ELF-1 (cell line): Measurements from ENCODE around the gene G2E3.
"Not testable (repeated sequence)": the region's sequence is repeated elsewhere in the genome, so short reads cannot be mapped to it uniquely, and the experiment has no call there.

Source experiments
- DNase-seq: peaks from one replicate; pipeline ENCODE4 v3.0.0-alpha.2; 2016; ENCODE audit warnings: low read depth, low spot score

The G2E3 gene

GRCh38 chr14:30600922-30601918 is 42.3 kb downstream of the G2E3 start:
- no peak for DNase-seq

- no peak for DNase-seq
Observed at GRCh38 chr14:30603402-30603801, 44.4 kb downstream of the G2E3 start.

DNA sequence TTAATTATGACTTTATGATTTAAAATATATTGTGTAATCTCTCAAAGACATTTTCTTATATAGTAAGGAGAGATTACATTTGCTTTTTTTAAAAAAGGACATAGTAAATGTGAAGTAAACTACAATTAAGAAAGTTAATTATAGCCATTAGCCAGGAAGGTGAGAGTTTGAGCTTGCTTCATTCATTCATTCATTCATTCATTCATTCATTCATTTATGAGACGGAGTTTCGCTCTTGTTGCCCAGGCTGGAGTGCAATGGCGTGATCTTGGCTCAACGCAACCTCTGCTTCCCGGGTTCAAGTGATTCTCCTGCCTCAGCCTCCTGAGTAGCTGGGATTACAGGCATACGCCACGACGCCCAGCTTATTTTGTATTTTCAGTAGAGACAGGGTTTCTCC is 45.7 kb downstream of the G2E3 start:
- not testable (repeated sequence) for DNase-seq

GRCh38 chr14:30607156-30607780 is 48.3 kb downstream of the G2E3 start:
- DNase-seq, result no peak

GRCh38 chr14:30608533-30609006 is 49.6 kb downstream of the G2E3 start:
- no peak for DNase-seq

- no peak for DNase-seq
Observed at GRCh38 chr14:30610787-30611343, 51.9 kb downstream of the G2E3 start.

- no peak for DNase-seq
Observed at GRCh38 chr14:30614155-30614554, 55.2 kb downstream of the G2E3 start.

GRCh38 chr14:30620178-30620577 is 61.2 kb downstream of the G2E3 start:
- DNase-seq, result no peak

DNA sequence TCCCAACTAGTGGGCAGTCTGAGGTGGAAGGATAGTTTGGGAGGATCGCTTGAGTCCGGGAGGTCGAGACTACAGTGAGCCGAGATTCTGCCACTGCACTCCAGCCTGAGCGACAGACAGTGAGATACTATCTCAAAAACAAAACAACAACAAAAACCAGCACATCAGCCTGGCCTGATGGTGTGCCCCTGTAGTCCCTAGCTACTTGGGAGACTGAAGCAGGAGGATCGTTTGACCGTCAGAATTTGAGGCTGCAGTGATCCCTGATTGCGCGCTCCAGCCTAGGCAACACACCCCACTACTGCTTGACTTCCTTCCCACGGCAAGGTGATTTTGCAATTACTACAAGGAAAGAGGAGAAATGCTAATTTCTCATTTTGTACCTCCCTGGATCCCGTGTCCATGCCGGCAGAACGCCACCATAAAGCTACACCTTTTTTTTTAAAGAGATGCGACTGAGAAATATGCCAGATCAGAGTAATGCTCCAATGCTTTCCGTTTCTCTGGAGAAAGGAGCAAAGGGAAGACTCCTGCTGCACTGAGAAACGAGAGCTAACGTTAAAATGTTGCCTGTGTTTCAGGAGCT is 62.5 kb downstream of the G2E3 start:
- peak; percentile 69 for DNase-seq

DNA sequence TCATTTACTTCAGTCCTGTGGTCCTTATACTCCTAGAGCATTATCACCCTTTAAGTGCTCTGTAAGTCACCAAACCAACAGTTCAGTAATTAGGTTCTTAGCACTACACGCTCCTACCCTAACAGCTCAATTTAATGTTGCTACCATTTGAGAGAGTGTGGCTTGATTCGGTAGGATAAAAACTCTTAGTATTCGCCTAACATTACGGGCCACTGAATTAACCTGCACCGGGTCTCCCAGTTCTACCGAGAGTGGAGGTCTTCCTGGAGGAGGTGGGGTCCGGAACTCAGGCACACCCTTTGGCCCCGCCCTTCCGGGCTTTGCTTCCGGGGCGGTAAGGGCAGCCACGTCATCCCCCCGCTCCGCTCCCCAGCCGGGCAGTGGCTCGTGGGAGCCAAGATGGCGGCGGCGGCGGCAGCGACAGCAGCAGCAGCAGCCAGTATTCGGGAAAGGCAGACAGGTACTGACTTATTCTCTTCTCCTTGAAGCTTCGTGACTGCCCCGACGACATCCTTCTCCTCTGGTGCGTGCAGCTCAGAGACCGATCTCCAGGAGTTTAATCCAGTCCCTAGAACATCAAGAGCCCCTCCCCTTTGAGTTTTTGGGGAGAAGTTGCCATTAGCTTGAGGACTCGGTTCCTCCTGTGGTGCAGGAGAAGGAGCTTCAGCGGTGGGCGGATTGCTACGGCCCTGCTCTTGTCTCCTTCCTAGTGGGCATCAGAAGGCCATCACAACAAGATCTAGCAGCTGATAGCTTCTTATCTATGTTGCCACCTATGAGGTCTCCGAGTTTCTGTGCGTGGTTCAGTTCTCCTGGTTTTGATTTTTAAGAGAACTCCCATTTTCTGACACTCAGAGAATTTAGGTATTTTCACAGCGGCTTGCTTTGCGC is 63.2 kb downstream of the G2E3 start, which contains the start of gene SCFD1:
Gene SCFD1, plus strand, starts transcription at position 380 of the 891 bp plus-strand sequence. Its CDS starts 20 bp downstream, at position 400.
- DNase-seq, result peak; percentile 97

DNA sequence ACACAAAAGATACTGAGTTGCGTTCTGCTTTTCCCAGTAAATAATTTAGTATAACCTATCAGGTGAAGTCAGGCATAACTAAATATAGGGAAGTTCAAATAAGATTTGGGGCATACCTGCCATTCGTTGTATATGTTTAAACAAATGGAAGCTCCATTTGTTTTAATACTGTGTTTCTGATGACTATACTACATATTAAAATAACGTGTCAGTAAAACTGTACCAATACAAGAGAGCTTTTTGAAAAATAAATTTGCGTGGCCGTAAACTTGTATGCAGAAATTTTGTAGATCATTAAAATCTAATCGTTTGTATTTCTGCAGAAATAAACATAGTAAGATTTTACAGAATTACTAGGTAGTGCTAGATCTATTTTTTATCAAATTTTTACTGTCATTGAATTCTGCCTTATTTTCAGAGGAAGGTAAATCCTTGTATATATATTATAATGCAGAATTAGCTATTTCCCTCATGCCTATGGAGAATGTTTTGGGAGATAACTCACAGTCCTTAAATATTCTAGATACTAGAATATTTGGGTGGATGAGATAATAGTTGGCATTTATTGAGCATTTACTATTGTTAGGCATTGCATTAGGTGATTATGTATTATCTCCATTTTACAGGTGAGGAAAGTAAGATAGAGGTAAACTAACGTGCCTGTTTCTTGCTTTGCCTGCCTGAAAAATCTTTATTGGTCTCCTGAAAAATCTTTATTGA is 64.6 kb downstream of the G2E3 start:
- no peak for DNase-seq

DNA sequence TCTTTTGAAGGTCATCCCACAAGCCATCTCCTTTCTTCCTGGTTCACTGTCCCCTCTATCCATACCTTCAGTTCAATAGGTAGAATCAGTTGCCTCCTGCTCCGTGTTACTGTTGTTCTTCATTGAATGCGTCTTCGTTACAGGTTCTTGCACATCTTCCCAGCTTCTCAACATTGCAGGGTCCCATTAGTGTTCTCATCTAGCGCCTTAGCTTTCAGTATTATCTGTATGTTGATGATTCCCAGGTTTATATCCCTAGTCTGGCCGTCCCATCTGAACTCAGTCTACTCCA is 65.1 kb downstream of the G2E3 start:
- no peak for DNase-seq

- no peak for DNase-seq
Observed at GRCh38 chr14:30625533-30625932, 66.6 kb downstream of the G2E3 start.

DNA sequence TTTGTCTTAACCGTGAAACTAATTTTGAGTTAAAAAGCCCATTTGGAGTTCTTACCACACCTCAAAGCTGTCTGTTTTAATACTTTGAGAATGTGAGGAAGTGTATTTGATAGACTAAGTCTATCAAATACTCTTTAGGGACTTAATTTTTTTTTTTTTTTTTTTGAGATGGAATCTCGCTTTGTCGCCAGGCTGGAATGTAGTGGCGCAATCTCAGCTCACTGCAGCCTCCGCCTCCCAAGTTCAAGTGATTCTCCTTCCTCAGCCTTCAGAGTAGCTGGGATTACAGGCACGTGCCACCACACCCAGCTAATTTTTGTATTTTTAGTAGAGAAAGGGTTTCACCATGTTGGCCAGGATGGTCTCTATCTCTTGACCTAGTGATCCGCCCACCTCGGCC is 70.5 kb downstream of the G2E3 start:
- not testable (repeated sequence) for DNase-seq

DNA sequence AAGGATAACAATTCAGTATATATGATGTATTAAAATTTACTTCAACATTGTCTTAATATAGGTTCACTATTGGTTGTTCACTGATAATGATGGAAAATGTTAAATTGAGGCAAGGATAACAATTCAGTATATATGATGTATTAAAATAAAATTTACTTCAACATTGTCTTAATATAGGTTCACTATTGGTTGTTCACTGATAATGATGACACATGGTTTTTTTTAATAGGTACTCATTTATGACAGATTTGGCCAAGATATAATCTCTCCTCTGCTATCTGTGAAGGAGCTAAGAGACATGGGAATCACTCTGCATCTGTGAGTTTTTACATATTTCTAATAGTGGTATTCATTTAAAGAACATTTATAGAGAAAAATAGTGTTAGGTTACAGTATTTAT is 71.3 kb downstream of the G2E3 start:
- no peak for DNase-seq

- no peak for DNase-seq
Observed at GRCh38 chr14:30632730-30633129, 73.8 kb downstream of the G2E3 start.

GRCh38 chr14:30638926-30639325 is 80.0 kb downstream of the G2E3 start:
- DNase-seq, result no peak

- no peak for DNase-seq
Observed at GRCh38 chr14:30641207-30641606, 82.2 kb downstream of the G2E3 start.

DNA sequence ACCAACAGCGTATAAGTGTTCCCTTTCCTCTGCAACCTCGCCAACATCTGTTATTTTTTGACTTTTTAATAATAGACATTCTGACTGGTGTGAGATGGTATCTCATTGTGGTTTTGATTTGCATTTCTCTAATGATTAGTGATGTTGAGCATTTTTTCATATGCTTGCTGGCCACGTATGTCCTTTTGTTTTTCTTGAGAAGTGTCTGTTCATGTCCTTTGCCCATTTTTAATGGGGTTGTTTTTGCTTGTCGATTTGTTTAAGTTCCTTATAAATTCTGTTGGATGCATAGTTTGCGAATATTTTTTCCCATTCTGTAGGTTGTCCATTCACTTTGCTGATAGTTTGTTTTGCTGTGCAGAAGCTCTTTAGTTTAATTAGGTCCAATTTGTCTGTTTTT is 85.5 kb downstream of the G2E3 start:
- not testable (repeated sequence) for DNase-seq

GRCh38 chr14:30645600-30645999 is 86.6 kb downstream of the G2E3 start:
- no peak for DNase-seq
